T-helper 1 cell treated with Interleukin-12 subunit alpha and Interleukin-12 subunit beta and Interleukin-4 antibody, amounts not matched to agents 30 μg/mL and 1 μg/mL, for 36 hours (primary cell): ENCODE data around the gene THADA.
"Not testable (repeated sequence)": the region's sequence is repeated elsewhere in the genome, so short reads cannot be mapped to it uniquely, and the experiment has no call there.

ENCODE experiments used
- H3K27ac Mint-ChIP-seq: one replicate; pipeline ENCODE4 v1.8.0; 2021; ENCODE audit warnings: mild to moderate bottlenecking, mixed read lengths
- H3K27me3 Mint-ChIP-seq: one replicate; pipeline ENCODE4 v1.8.0; 2021; ENCODE audit warnings: low read depth, mixed read lengths
- H3K36me3 Mint-ChIP-seq: one replicate; pipeline ENCODE4 v1.8.0; 2021; ENCODE audit warnings: low read depth, mixed read lengths
- H3K4me1 Mint-ChIP-seq: one replicate; pipeline ENCODE4 v1.8.0; 2021; ENCODE audit warnings: low read depth, mixed read lengths
- H3K4me3 Mint-ChIP-seq: one replicate; pipeline ENCODE4 v1.8.0; 2021; ENCODE audit warnings: mild to moderate bottlenecking, moderate library complexity, mixed read lengths
- H3K9me3 Mint-ChIP-seq: one replicate; pipeline ENCODE4 v1.8.0; 2021; ENCODE audit warnings: mixed read lengths

THADA gene

DNA sequence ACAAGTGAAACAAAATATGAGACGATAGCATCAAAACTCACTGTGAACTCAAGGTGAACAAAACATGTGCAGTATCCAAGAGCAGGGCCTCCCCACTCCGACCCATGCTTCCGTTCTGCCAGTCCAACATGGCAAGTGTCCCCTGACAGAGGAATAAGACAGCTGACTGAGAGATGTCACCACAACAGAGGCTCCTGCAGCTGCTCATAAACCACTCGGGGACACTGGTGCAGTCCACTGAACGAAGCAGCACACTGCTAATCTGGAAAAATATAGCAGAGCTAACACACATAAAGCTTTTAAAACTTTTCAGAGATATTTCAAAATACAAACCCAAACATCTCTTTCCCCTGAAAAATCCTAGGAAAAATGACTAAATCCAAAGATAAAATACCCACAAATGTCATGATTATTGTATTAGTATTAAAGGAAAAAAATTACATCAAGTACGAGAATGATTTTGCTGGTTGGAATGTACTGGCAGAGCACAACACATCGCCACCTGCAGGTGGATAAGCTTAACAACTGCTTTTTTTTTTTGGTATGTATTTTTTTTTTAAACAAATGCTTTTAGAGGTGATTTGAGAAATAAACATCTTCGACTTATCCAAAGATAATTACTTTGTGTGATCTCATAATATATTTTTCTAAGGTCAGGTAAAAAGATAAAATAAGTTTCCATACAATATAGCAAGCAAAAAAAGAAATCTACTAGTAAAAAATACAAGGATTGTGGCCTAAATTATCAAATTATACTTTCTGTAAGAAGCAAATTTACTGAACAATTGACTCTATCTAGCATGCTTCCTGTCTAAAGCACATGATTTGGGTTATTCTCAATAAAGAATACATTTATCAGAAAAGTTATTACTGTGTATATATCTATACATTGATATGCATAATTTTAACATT is 18.6 kb downstream of the THADA start:
- Mint-ChIP-seq H3K4me1 (peaks cover 18% of the 10 kb centered on the region), H3K36me3 (peaks cover 42% of the 10 kb centered on the region), H3K27me3 (no peaks in the 10 kb centered on the region)

DNA sequence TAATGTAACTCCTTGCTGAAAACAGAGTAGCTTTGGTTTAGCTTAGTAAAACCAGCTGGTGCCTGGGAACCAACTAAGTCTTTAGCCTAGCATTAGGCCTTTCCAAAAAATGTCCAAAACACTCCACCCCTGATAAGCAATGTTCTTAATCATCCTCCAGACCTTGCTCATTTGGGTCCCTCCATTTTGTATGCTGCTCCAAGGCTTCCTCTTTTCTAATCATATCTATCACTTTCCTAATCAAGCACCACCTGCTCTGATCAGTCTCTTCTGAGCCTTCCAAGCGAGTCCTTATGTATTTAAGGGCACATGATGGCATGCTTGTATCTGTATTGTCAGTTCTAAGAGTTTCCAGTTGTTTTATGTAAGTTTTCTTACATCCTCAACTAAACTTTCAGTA is 23.6 kb downstream of the THADA start:
- Mint-ChIP-seq H3K36me3 (peaks cover 38% of the 10 kb centered on the region), H3K9me3 (no peaks in the 10 kb centered on the region), H3K4me3 (no peak overlapping the region), H3K27ac (no peak overlapping the region), H3K27me3 (no peaks in the 10 kb centered on the region), H3K4me1 (peaks cover 24% of the 10 kb centered on the region)

More for the DNA sequence above, 18.6 kb downstream of the THADA start:
- Mint-ChIP-seq H3K9me3 (no peaks in the 10 kb centered on the region), H3K4me3 (no peak overlapping the region), H3K27ac (no peak overlapping the region)

DNA sequence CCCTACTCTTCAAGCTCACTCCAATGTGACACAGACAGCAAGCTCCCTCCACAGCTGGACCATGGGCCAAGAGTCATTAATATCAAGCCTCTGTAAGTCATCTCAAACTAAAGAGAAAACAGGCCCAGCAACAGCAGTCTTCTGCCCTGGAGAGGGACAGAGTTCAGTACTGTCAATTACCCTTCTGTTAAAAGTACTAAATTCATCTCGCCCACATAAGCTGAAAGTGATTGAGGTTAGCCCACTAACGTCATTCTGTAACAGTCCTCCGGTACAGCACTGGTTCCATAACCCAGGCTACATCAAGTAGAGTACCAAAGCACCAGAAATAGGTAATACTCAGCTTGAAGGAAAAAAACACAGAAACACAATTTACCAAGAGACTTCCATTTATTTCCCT is 25.9 kb downstream of the THADA start:
- Mint-ChIP-seq H3K36me3 (peaks cover 41% of the 10 kb centered on the region), H3K27ac (peak overlapping the region; percentile 67), H3K27me3 (no peaks in the 10 kb centered on the region), H3K4me3 (peak overlapping the region; percentile 49), H3K4me1 (peaks cover 28% of the 10 kb centered on the region), H3K9me3 (no peaks in the 10 kb centered on the region)

DNA sequence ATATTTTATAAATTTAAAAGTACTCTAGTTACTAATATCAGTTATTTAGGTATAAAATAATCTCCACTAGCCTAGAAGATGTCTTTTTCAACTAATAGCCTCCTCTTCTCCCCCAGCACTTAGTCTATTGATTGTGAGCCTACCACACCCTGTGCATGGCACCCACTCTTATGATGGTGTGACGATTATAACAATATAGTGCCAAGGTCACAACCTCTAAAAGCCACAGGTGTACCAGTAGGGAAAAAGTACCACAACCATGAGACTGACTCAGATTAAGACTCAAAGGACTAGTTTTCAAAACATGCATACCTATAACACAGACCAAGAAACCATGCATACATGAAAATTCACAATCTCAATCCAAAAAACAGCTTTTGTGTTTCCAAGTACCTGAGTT is 27.6 kb downstream of the THADA start:
- H3K4me3 Mint-ChIP-seq, result no peak overlapping the region
- peaks cover 44% of the 10 kb centered on the region for H3K36me3 Mint-ChIP-seq
- no peaks in the 10 kb centered on the region for H3K9me3 Mint-ChIP-seq
- H3K4me1 Mint-ChIP-seq, result peaks cover 39% of the 10 kb centered on the region
- no peak overlapping the region for H3K27ac Mint-ChIP-seq
- no peaks in the 10 kb centered on the region for H3K27me3 Mint-ChIP-seq

DNA sequence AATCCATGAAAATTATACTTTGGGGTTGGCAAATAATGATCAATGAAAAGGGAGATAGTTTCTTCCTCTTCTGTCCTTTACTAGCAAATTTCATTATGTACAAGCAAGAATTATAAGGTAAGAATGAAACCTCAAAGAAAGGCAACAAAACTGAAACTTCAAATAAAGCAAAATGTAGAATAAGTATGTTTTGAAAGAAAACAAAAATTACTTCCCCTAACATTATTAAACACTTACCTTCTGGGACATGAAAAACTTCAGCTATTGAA is 29.4 kb downstream of the THADA start:
- H3K36me3 Mint-ChIP-seq, result peaks cover 42% of the 10 kb centered on the region
- no peaks in the 10 kb centered on the region for H3K9me3 Mint-ChIP-seq
- H3K27ac Mint-ChIP-seq, result peak overlapping the region; percentile 6
- H3K27me3 Mint-ChIP-seq, result no peaks in the 10 kb centered on the region
- no peak overlapping the region for H3K4me3 Mint-ChIP-seq
- H3K4me1 Mint-ChIP-seq, result peaks cover 54% of the 10 kb centered on the region

DNA sequence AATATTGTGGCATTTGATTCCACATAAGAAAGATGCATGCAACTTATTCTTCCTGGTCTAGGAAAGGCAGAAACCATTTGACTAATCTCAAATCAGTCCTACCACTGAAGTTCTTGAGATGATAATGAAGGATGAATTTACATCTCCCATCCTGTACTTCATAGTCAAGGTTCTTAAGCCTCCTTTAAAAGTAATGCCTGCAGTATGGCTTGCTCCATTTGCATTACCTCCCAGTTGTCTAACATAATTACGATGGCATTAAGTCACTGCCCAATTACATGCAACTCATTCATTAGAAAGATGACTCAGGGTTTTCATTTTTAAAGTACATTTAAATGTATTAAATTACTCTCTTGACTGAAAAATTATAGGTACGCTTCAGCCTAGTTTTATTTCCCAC is 32.2 kb downstream of the THADA start:
- H3K27ac Mint-ChIP-seq, result no peak overlapping the region
- no peaks in the 10 kb centered on the region for H3K27me3 Mint-ChIP-seq
- no peak overlapping the region for H3K4me3 Mint-ChIP-seq
- H3K36me3 Mint-ChIP-seq, result peaks cover 35% of the 10 kb centered on the region
- peaks cover 63% of the 10 kb centered on the region for H3K4me1 Mint-ChIP-seq
- no peaks in the 10 kb centered on the region for H3K9me3 Mint-ChIP-seq

DNA sequence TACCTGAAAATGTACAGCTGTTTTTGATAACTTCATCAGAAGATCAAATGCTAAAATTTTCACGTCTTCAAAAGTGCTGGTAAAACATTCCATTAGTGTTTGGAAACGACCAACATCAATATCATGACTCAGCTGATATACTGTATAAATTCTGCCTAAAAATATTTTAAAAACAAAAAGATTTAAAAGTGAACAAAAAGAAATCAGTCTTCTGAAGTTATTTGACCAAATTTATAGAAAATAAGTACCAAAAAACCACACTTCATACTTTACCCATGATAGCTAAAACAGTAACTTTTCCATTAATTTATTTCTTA is 35.6 kb downstream of the THADA start:
- Mint-ChIP-seq H3K27me3 (no peaks in the 10 kb centered on the region), H3K27ac (peak overlapping the region; percentile 90), H3K9me3 (no peaks in the 10 kb centered on the region), H3K36me3 (peaks cover 42% of the 10 kb centered on the region), H3K4me1 (peaks cover 47% of the 10 kb centered on the region), H3K4me3 (no peak overlapping the region)

DNA sequence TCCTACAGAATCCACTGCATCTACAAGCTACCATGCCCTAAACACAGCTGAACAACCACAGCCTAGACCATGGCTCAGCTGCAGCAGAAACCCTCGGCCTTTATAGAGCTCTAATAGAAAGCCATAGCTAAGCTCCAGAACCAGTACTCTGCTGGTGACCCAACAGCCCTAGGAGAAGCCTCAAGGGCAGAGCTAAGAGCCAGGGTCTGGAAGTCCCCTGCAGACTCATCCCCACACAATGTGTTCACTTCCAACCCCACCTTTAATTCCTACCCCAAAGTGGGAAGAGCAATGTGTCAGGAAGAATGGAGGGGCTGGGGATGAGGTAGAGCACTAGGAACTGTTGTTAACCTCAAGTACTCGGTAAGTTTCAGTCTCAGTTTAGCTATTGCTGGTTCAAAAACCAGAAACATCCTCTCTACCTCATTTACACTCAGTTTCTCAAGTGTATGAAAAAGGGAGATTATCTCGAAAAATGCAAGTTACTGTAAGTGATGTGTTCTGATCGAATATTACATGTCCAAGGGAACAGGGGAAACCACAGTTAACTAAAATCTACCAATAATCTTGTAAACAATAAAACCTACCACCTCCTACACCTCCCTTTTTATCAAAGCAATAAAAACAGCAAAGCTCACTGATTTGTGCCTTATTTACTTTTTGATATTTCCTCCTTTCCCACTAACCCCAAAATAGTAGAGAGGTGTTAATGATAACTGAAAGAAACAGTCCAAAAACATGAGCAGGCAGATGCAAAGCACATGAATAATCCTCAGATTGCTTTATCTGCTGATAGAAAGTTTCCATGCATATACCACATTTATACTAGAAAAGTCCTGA is 36.2 kb downstream of the THADA start:
- peak overlapping the region; percentile 90 for H3K27ac Mint-ChIP-seq
- peaks cover 47% of the 10 kb centered on the region for H3K4me1 Mint-ChIP-seq
- peaks cover 44% of the 10 kb centered on the region for H3K36me3 Mint-ChIP-seq
- peak overlapping the region; percentile 55 for H3K4me3 Mint-ChIP-seq
- H3K27me3 Mint-ChIP-seq, result no peaks in the 10 kb centered on the region
- no peaks in the 10 kb centered on the region for H3K9me3 Mint-ChIP-seq

DNA sequence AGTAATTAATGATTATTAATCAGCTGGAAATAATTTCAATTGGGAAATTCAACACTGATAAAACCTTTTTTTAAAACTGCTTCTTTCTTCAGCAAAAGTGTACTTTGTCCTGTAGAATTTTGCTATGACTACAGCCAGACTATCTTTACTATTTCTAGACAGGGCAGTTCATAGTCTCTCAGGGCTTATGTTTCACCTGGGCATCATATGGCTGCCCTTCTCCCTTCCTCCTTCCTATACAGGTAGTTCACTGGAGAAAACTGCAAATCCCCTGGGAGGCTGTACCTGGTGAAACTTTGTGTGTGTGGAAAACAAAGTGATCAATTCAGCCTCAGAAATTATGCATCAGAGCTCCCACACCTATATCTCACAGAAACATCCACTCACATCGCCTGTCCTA is 38.6 kb downstream of the THADA start:
- no peaks in the 10 kb centered on the region for H3K27me3 Mint-ChIP-seq
- no peak overlapping the region for H3K4me3 Mint-ChIP-seq
- H3K36me3 Mint-ChIP-seq, result peaks cover 34% of the 10 kb centered on the region
- H3K9me3 Mint-ChIP-seq, result no peaks in the 10 kb centered on the region
- H3K4me1 Mint-ChIP-seq, result peaks cover 27% of the 10 kb centered on the region
- no peak overlapping the region for H3K27ac Mint-ChIP-seq

DNA sequence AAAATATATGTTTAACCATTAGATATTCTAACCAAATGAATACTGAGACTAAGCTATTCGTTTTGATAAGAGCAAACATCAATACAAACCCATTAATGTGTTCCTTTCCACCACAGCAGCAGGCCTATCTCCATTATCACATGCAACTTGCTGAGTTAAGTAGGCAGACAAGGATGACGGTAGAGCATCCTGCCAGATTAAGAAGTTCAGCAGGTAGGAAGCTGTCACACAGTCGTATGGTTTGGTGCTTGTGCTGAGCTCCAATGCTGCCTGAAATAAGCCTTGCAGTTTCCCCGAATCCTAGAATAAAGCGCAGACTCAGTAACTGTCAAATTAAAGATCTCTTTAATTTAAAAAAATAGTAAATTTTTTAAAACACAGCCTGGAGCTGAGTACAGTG is 39.6 kb downstream of the THADA start:
- peaks cover 33% of the 10 kb centered on the region for H3K36me3 Mint-ChIP-seq
- no peaks in the 10 kb centered on the region for H3K9me3 Mint-ChIP-seq
- H3K4me3 Mint-ChIP-seq, result no peak overlapping the region
- no peak overlapping the region for H3K27ac Mint-ChIP-seq
- H3K27me3 Mint-ChIP-seq, result no peaks in the 10 kb centered on the region
- peaks cover 20% of the 10 kb centered on the region for H3K4me1 Mint-ChIP-seq

DNA sequence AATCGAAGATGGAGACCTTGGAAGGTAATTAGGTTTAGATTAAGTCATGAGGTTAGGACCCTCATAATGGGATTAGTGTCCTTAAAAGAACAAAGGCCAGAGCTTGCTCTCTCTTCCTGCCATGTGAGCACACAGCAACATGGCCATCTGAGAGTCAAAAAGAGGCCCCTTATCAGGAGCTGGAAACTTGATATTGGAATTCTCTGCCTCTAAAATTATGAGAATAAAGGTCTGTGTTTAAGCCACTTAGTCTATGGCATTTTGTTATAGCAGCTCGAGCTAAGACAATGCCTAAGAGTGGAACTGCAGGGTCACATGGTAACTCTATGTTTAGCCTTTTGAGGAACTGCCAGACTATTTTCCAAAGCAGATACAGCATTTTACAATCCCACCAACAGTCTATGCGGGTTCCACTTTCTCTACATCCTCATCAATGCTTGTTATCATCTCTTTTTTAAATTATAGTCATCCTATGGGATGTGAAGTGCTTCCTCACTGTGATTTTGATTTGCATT is 42.4 kb downstream of the THADA start:
- H3K4me1 Mint-ChIP-seq, result peaks cover 7% of the 10 kb centered on the region
- no peaks in the 10 kb centered on the region for H3K9me3 Mint-ChIP-seq
- H3K4me3 Mint-ChIP-seq, result no peak overlapping the region
- no peak overlapping the region for H3K27ac Mint-ChIP-seq
- peaks cover 47% of the 10 kb centered on the region for H3K36me3 Mint-ChIP-seq
- H3K27me3 Mint-ChIP-seq, result no peaks in the 10 kb centered on the region

DNA sequence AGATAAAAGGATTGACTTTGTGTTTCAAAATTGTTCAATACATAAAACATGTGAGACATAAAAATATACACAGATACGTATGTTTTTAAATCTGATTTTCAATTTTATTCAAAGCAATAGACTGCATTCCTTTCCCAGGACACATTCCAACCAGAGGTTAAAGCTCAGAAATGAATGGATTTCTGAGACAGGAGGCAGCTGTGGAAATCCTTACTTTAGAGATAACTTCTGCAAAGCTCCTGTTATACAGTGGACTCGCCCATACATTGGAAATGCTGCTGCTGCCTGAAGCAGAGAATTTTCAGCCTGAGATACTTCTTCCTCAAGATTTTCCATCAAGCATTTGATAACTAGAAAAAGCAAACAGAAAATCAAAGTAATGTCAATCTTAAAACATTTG is 43.8 kb downstream of the THADA start:
- H3K4me1 Mint-ChIP-seq, result peaks cover 7% of the 10 kb centered on the region
- peaks cover 47% of the 10 kb centered on the region for H3K36me3 Mint-ChIP-seq
- H3K9me3 Mint-ChIP-seq, result no peaks in the 10 kb centered on the region
- no peak overlapping the region for H3K4me3 Mint-ChIP-seq
- H3K27me3 Mint-ChIP-seq, result no peaks in the 10 kb centered on the region
- H3K27ac Mint-ChIP-seq, result no peak overlapping the region

DNA sequence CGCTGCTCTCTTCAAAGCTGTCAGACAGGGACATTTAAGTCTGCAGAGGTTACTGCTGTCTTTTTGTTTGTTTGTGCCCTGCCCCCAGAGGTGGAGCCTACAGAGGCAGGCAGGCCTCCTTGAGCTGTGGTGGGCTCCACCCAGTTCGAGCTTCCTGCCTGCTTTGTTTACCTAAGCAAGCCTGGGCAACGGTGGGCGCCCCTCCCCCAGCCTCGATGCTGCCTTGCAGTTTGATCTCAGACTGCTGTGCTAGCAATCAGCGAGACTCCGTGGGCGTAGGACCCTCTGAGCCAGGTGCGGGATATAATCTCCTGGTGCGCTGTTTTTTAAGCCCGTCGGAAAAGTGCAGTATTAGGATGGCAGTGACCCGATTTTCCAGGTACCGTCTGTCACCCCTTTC is 47.5 kb downstream of the THADA start:
- not testable (repeated sequence) for H3K27ac Mint-ChIP-seq, H3K4me1 Mint-ChIP-seq, H3K27me3 Mint-ChIP-seq, H3K4me3 Mint-ChIP-seq, H3K9me3 Mint-ChIP-seq
- H3K36me3 Mint-ChIP-seq, result peaks cover 35% of the 10 kb centered on the region

DNA sequence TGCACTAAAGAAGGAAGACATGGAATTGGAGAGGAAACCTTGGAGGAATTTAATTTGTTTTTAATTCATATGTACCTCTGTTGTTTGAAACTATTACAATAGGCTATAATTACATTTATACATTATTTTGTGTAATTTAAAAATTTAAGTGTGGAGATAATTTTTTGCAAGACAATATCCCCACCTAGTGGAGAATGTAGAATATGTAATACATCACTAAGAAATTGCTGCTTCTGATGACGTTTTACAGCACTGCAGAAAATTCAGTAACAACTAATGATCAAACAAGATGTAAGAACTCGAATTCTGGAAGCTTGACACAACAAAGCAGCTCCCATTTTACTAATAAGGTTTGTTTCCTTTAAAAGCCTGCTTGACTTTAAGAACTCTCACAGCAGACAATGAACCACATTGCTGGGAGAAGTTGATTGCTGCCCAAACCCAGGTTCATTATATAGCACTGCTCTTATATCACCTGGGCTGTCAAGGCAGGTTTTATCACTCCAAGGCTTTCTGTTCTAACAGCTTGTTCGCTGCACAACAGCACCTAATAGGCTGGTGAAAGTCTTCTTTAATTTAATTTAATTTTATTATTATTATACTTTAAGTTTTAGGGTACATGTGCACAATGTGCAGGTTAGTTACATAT is 53.4 kb downstream of the THADA start:
- no peak overlapping the region for H3K27ac Mint-ChIP-seq
- H3K27me3 Mint-ChIP-seq, result no peaks in the 10 kb centered on the region
- H3K4me3 Mint-ChIP-seq, result no peak overlapping the region
- peaks cover 19% of the 10 kb centered on the region for H3K36me3 Mint-ChIP-seq
- peaks cover 14% of the 10 kb centered on the region for H3K4me1 Mint-ChIP-seq
- H3K9me3 Mint-ChIP-seq, result no peaks in the 10 kb centered on the region

DNA sequence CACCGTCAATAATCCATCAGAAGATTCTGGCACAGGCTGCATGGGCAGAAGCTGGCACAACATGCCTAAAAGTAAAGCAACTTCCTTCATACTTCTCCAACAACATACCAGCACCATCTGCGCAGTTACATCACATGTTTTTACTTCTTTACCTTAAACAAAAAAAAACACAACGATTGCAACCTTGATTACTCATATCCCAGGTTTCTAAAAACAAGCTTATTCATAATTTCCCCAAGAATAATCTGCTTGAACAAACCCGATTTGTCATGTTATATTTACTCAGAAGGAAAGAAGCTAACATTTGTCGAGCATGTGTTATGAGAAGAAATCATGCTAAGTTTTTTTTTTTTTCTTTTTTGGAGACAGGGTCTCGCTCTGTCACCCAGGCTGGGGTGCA is 54.7 kb downstream of the THADA start:
- H3K27ac Mint-ChIP-seq, result no peak overlapping the region
- H3K36me3 Mint-ChIP-seq, result peaks cover 14% of the 10 kb centered on the region

More for the DNA sequence above, 54.7 kb downstream of the THADA start:
- H3K27me3 Mint-ChIP-seq, result no peaks in the 10 kb centered on the region
- H3K4me1 Mint-ChIP-seq, result peaks cover 19% of the 10 kb centered on the region
- H3K4me3 Mint-ChIP-seq, result no peak overlapping the region
- H3K9me3 Mint-ChIP-seq, result no peaks in the 10 kb centered on the region
